Fibroblast of mammary gland (primary cell): Measurements from ENCODE around the gene CBR1.

Source experiments
- DNase-seq: peaks from one replicate; pipeline ENCODE4 v3.0.0-alpha.2; 2010; ENCODE audit warnings: low read depth
- H3K4me3 ChIP-seq: 2 replicates; pipeline ENCODE4 v1.5.1; 2011; ENCODE audit warnings: low read depth, mild to moderate bottlenecking, low read length, moderate library complexity; ENCODE audit not compliant: control insufficient read depth
- CTCF ChIP-seq: conservative IDR thresholded peaks from 2 replicates; pipeline ENCODE4 v1.5.1; 2011; ENCODE audit warnings: low read depth, low read length, inconsistent platforms; ENCODE audit not compliant: control insufficient read depth, insufficient read depth

The CBR1 gene

GRCh38 chr21:36038701-36039497 is 30.9 kb upstream of the CBR1 start:
- TF ChIP-seq CTCF: no peak
- no peak for DNase-seq
- H3K4me3 ChIP-seq: no peak overlapping the region

- DNase-seq: no peak
- no peak overlapping the region for H3K4me3 ChIP-seq
- TF ChIP-seq CTCF: no peak
These were observed 30.0 kb upstream of the CBR1 start for GRCh38 chr21:36039861-36040260.

GRCh38 chr21:36040389-36040788 is 29.4 kb upstream of the CBR1 start:
- no peak for DNase-seq
- TF ChIP-seq CTCF: no peak
- no peak overlapping the region for H3K4me3 ChIP-seq

GRCh38 chr21:36041910-36042309 is 27.9 kb upstream of the CBR1 start:
- H3K4me3 ChIP-seq: no peak overlapping the region
- no peak for TF ChIP-seq CTCF
- no peak for DNase-seq

- no peak for DNase-seq
- TF ChIP-seq CTCF: no peak
- H3K4me3 ChIP-seq: no peak overlapping the region
These were observed 25.8 kb upstream of the CBR1 start for GRCh38 chr21:36044056-36044455.

- DNase-seq: no peak
- no peak overlapping the region for H3K4me3 ChIP-seq
- TF ChIP-seq CTCF: no peak
These were observed 23.8 kb upstream of the CBR1 start for GRCh38 chr21:36045993-36046392.
